MV-4-11 (cell line): ENCODE data around the gene ZSWIM6.
A peak's percentile ranks its signal among the peaks of the same experiment; 100 is the strongest.

Experiments used
- DNase-seq: peaks from one replicate; lab custom pipeline; 2025; lab: John Stamatoyannopoulos, UW

ZSWIM6 gene

GRCh38 chr5:61482980-61483379 is 150.9 kb downstream of the ZSWIM6 start:
- DNase-seq: peak; percentile 42

GRCh38 chr5:61486476-61486875 is 154.4 kb downstream of the ZSWIM6 start:
- DNase-seq: no peak

GRCh38 chr5:61489574-61489973 is 157.5 kb downstream of the ZSWIM6 start:
- no peak for DNase-seq

- DNase-seq: no peak
Observed at GRCh38 chr5:61491861-61492260, 159.8 kb downstream of the ZSWIM6 start.

- no peak for DNase-seq
Observed at GRCh38 chr5:61493973-61494372, 161.9 kb downstream of the ZSWIM6 start.

GRCh38 chr5:61496446-61496845 is 164.4 kb downstream of the ZSWIM6 start:
- no peak for DNase-seq

- no peak for DNase-seq
Observed at GRCh38 chr5:61496860-61497259, 164.8 kb downstream of the ZSWIM6 start.

GRCh38 chr5:61498121-61498520 is 166.1 kb downstream of the ZSWIM6 start:
- DNase-seq: no peak

GRCh38 chr5:61501971-61502370 is 169.9 kb downstream of the ZSWIM6 start:
- DNase-seq: no peak

GRCh38 chr5:61504143-61504770 is 172.2 kb downstream of the ZSWIM6 start:
- no peak for DNase-seq

- DNase-seq: no peak
Observed at GRCh38 chr5:61505281-61505680, 173.2 kb downstream of the ZSWIM6 start.

GRCh38 chr5:61507232-61507631 is 175.2 kb downstream of the ZSWIM6 start:
- no peak for DNase-seq

- no peak for DNase-seq
Observed at GRCh38 chr5:61516946-61517345, 184.9 kb downstream of the ZSWIM6 start.

- DNase-seq: no peak
Observed at GRCh38 chr5:61519728-61520277, 187.7 kb downstream of the ZSWIM6 start.

GRCh38 chr5:61523073-61523472 is 191.0 kb downstream of the ZSWIM6 start:
- no peak for DNase-seq

GRCh38 chr5:61523997-61524396 is 191.9 kb downstream of the ZSWIM6 start:
- DNase-seq: no peak

- no peak for DNase-seq
Observed at GRCh38 chr5:61525512-61526206, 193.6 kb downstream of the ZSWIM6 start.

- no peak for DNase-seq
Observed at GRCh38 chr5:61526207-61526519, 194.1 kb downstream of the ZSWIM6 start.

- no peak for DNase-seq
Observed at GRCh38 chr5:61532983-61533382, 200.9 kb downstream of the ZSWIM6 start.

- no peak for DNase-seq
Observed at GRCh38 chr5:61534481-61535267, 202.6 kb downstream of the ZSWIM6 start.

GRCh38 chr5:61535828-61536227 is 203.8 kb downstream of the ZSWIM6 start:
- DNase-seq: no peak

- DNase-seq: no peak
Observed at GRCh38 chr5:61536922-61537321, 204.9 kb downstream of the ZSWIM6 start.
